Neural progenitor cell (in vitro differentiated cells): ENCODE data around the gene ITM2B. TPM values are rescaled to one million over a fixed set of nuclear protein-coding genes. Genes with fewer than 3 reads are reported as not detected.

ENCODE experiments used
- DNase-seq: peaks from one replicate; pipeline ENCODE4 v3.0.0-alpha.2; 2016; ENCODE audit warnings: low spot score
- H2AFZ ChIP-seq: fragments of 200-600 bp; sonication (generic); replicated peaks from 2 replicates; pipeline ENCODE4 v1.6.1; 2016; ENCODE audit warnings: antibody characterized with exemption
- H3F3A ChIP-seq: fragments of 200-600 bp; sonication (generic); 2 replicates; pipeline ENCODE4 v1.6.1; 2016; ENCODE audit warnings: antibody characterized with exemption, low read depth
- H3K27ac ChIP-seq: fragments of 200-600 bp; sonication (generic); 2 replicates; pipeline ENCODE4 v1.5.1; 2016; ENCODE audit warnings: mild to moderate bottlenecking
- H3K27me3 ChIP-seq: fragments of 200-600 bp; sonication (generic); 2 replicates; pipeline ENCODE4 v1.6.1; 2016; ENCODE audit warnings: mild to moderate bottlenecking, moderate library complexity
- H3K36me3 ChIP-seq: fragments of 200-600 bp; sonication (generic); 2 replicates; pipeline ENCODE4 v1.5.1; 2016
- H3K4me1 ChIP-seq: fragments of 200-600 bp; sonication (generic); 2 replicates; pipeline ENCODE4 v1.6.1; 2016; ENCODE audit warnings: mixed run types
- H3K4me2 ChIP-seq: fragments of 200-600 bp; sonication (generic); 2 replicates; pipeline ENCODE4 v1.6.1; 2016
- H3K4me3 ChIP-seq: fragments of 200-600 bp; sonication (generic); 2 replicates; pipeline ENCODE4 v1.5.1; 2016
- H3K79me2 ChIP-seq: fragments of 200-600 bp; sonication (generic); 2 replicates; pipeline ENCODE4 v1.6.1; 2016; ENCODE audit warnings: low read depth
- H3K9ac ChIP-seq: fragments of 200-600 bp; sonication (generic); 2 replicates; pipeline ENCODE4 v1.6.1; 2016
- H3K9me3 ChIP-seq: fragments of 200-600 bp; sonication (generic); 2 replicates; pipeline ENCODE4 v1.5.1; 2016; ENCODE audit warnings: low read depth
- H4K20me1 ChIP-seq: fragments of 200-600 bp; sonication (generic); 2 replicates; pipeline ENCODE4 v1.6.1; 2016; ENCODE audit warnings: low read depth
- H3K27ac Mint-ChIP-seq: 3 replicates; pipeline ENCODE4 v1.8.0; 2021; ENCODE audit warnings: mixed read lengths
- H3K27me3 Mint-ChIP-seq: 2 replicates; pipeline ENCODE4 v1.8.0; 2022; ENCODE audit warnings: low read depth, mild to moderate bottlenecking, inconsistent platforms, moderate library complexity, mixed read lengths; ENCODE audit not compliant: insufficient read depth
- H3K36me3 Mint-ChIP-seq: 3 replicates; pipeline ENCODE4 v1.8.0; 2021; ENCODE audit warnings: mixed read lengths
- H3K4me1 Mint-ChIP-seq: 3 replicates; pipeline ENCODE4 v1.8.0; 2021; ENCODE audit warnings: mixed read lengths
- H3K4me3 Mint-ChIP-seq: 3 replicates; pipeline ENCODE4 v1.8.0; 2021; ENCODE audit warnings: mild to moderate bottlenecking, moderate library complexity, mixed read lengths
- H3K9me3 Mint-ChIP-seq: 3 replicates; pipeline ENCODE4 v1.8.0; 2020; ENCODE audit warnings: mixed read lengths
- CTCF ChIP-seq: fragments of 200-600 bp; sonication (generic); IDR thresholded peaks from 2 replicates; pipeline ENCODE4 v1.5.1; 2017; ENCODE audit warnings: antibody characterized with exemption, mild to moderate bottlenecking
- EZH2 ChIP-seq: fragments of 200-600 bp; sonication (generic); IDR thresholded peaks from 2 replicates; pipeline ENCODE4 v1.6.1; 2017; ENCODE audit warnings: antibody characterized with exemption, mild to moderate bottlenecking, moderate library complexity
- EZH2phosphoT487 ChIP-seq: fragments of 200-600 bp; sonication (generic); IDR thresholded peaks from 2 replicates; pipeline ENCODE4 v1.6.1; 2017; ENCODE audit warnings: antibody characterized with exemption
- total RNA-seq: library from RNA; depleted of rRNA; stranded (reverse); fragments of >200 nt; gene quantifications from 2 replicates; pipeline ENCODE4 v1.2.3, GENCODE V29; 2015; ENCODE audit warnings: low replicate concordance

Gene ITM2B
- total RNA-seq, 1 donor from 2014 or later, result 172 TPM

GRCh38 chr13:48252176-48252575 is 19.2 kb downstream of the ITM2B start:
- no peaks in the 10 kb centered on the region for H3K4me1 Mint-ChIP-seq
- peaks cover 2% of the 10 kb centered on the region for H3K27me3 Mint-ChIP-seq
- H3K36me3 Mint-ChIP-seq, result peaks cover 16% of the 10 kb centered on the region
- H3K27ac Mint-ChIP-seq, result no peak overlapping the region
- H4K20me1 ChIP-seq, result no peaks in the 10 kb centered on the region
- H3K9ac ChIP-seq, result no peak overlapping the region
- no peak overlapping the region for H2AFZ ChIP-seq
- H3K4me3 Mint-ChIP-seq, result no peak overlapping the region
- H3F3A ChIP-seq, result no peaks in the 10 kb centered on the region
- peaks cover 48% of the 10 kb centered on the region for H3K79me2 ChIP-seq
- no peak for TF ChIP-seq EZH2
- TF ChIP-seq CTCF, result no peak
- no peak for TF ChIP-seq EZH2phosphoT487
- no peak overlapping the region for H3K4me3 ChIP-seq
- no peak for DNase-seq
- no peaks in the 10 kb centered on the region for H3K9me3 ChIP-seq
- H3K9me3 Mint-ChIP-seq, result no peaks in the 10 kb centered on the region
- no peaks in the 10 kb centered on the region for H3K36me3 ChIP-seq
- H3K27me3 ChIP-seq, result no peaks in the 10 kb centered on the region
- no peaks in the 10 kb centered on the region for H3K4me1 ChIP-seq
- H3K4me2 ChIP-seq, result no peak overlapping the region
- no peak overlapping the region for H3K27ac ChIP-seq

GRCh38 chr13:48253849-48254248 is 20.8 kb downstream of the ITM2B start:
- no peak for TF ChIP-seq EZH2phosphoT487
- TF ChIP-seq CTCF, result no peak
- no peak for TF ChIP-seq EZH2

GRCh38 chr13:48255090-48255489 is 22.1 kb downstream of the ITM2B start:
- no peaks in the 10 kb centered on the region for H3F3A ChIP-seq
- no peak for DNase-seq
- peaks cover 28% of the 10 kb centered on the region for H3K36me3 Mint-ChIP-seq

More at GRCh38 chr13:48253849-48254248, 20.8 kb downstream of the ITM2B start:
- Histone ChIP-seq H3K27ac (no peak overlapping the region), H3K4me3 (no peak overlapping the region), H3K4me2 (no peak overlapping the region), H2AFZ (no peak overlapping the region), H3K9me3 (no peaks in the 10 kb centered on the region), H3K79me2 (peaks cover 33% of the 10 kb centered on the region), H3K27me3 (no peaks in the 10 kb centered on the region), H3K36me3 (no peaks in the 10 kb centered on the region), H4K20me1 (no peaks in the 10 kb centered on the region), H3K4me1 (no peaks in the 10 kb centered on the region), H3F3A (no peaks in the 10 kb centered on the region), H3K9ac (no peak overlapping the region)
- no peaks in the 10 kb centered on the region for H3K4me1 Mint-ChIP-seq
- no peak overlapping the region for H3K4me3 Mint-ChIP-seq
- H3K36me3 Mint-ChIP-seq, result peaks cover 20% of the 10 kb centered on the region
- no peak overlapping the region for H3K27ac Mint-ChIP-seq
- no peaks in the 10 kb centered on the region for H3K9me3 Mint-ChIP-seq
- no peak for DNase-seq
- peaks cover 2% of the 10 kb centered on the region for H3K27me3 Mint-ChIP-seq

More at GRCh38 chr13:48255090-48255489, 22.1 kb downstream of the ITM2B start:
- no peak overlapping the region for H3K9ac ChIP-seq
- H3K79me2 ChIP-seq, result peaks cover 21% of the 10 kb centered on the region
- Mint-ChIP-seq H3K4me1 (no peaks in the 10 kb centered on the region), H3K27ac (no peak overlapping the region), H3K4me3 (no peak overlapping the region), H3K9me3 (no peaks in the 10 kb centered on the region), H3K27me3 (peaks cover 2% of the 10 kb centered on the region)
- no peaks in the 10 kb centered on the region for H4K20me1 ChIP-seq
- TF ChIP-seq EZH2phosphoT487 (no peak), CTCF (no peak), EZH2 (no peak)
- no peak overlapping the region for H2AFZ ChIP-seq
- no peak overlapping the region for H3K4me2 ChIP-seq
- H3K4me3 ChIP-seq, result no peak overlapping the region
- H3K9me3 ChIP-seq, result no peaks in the 10 kb centered on the region
- H3K36me3 ChIP-seq, result no peaks in the 10 kb centered on the region
- no peaks in the 10 kb centered on the region for H3K27me3 ChIP-seq
- H3K4me1 ChIP-seq, result no peaks in the 10 kb centered on the region
- no peak overlapping the region for H3K27ac ChIP-seq
